Tibial artery (tissue), 4 donors: ENCODE data around the gene GGPS1.

Experiments used
- DNase-seq, 2 donors: peaks; one replicate each; pipeline ENCODE4 v3.0.0-alpha.2; 2019
- H3K27ac ChIP-seq, 2 donors: fragments of 200-600 bp; sonication (generic) in 1 of 2; 1 replicate in 1 of 2; 2 replicates in 1 of 2; pipeline ENCODE4 v1.5.1; 2018 to 2019; ENCODE audit warnings: mild to moderate bottlenecking in 1 of 2
- H3K27me3 ChIP-seq, 2 donors: fragments of 200-600 bp; sonication (generic) in 1 of 2; one replicate each; pipeline versions ENCODE4 v1.5.1 to v1.6.0; 2016 to 2019
- H3K36me3 ChIP-seq, 3 donors: fragments of 200-600 bp; sonication (generic) in 2 of 3; one replicate each; pipeline ENCODE4 v1.5.1; 2016 to 2019; ENCODE audit warnings: mild to moderate bottlenecking in 2 of 3
- H3K4me1 ChIP-seq, 4 donors: fragments of 200-600 bp; sonication (generic) in 2 of 4; 1 replicate in 3 of 4; 2 replicates in 1 of 4; pipeline ENCODE4 v1.5.1; 2016 to 2019
- H3K4me3 ChIP-seq, 2 donors: fragments of 200-600 bp; sonication (generic) in 1 of 2; 1 replicate in 1 of 2; 2 replicates in 1 of 2; pipeline ENCODE4 v1.5.1; 2018 to 2019; ENCODE audit warnings: mild to moderate bottlenecking in 2 of 2
- H3K9me3 ChIP-seq, 3 donors: fragments of 200-600 bp; sonication (generic) in 1 of 3; one replicate each; pipeline ENCODE4 v1.5.1; 2016 to 2019
- CTCF ChIP-seq, 2 experiments: fragments of 200-600 bp in 1 of 2; fragments of 450-650 bp in 1 of 2; IDR thresholded peaks; one replicate each; pipeline ENCODE4 v1.5.1; 2017 to 2019; ENCODE audit warnings: antibody characterized with exemption in 2 of 2, mild to moderate bottlenecking in 1 of 2, moderate library complexity in 1 of 2
- intact Hi-C: fragments of 100-400 bp; cut with DNase I; formaldehyde crosslinking; loops from one replicate; pipeline ENCODE4 v1.15.0; 2023; ENCODE audit warnings: low total_unique reads

GGPS1 gene

GRCh38 chr1:235336903-235337302 lies 8.5 kb downstream of the GGPS1 start:
- H3K27me3 ChIP-seq, result no peaks in the 10 kb centered on the region
- no peak for TF ChIP-seq CTCF (IDR thresholded peaks at IDR 0.05)
- H3K4me1 ChIP-seq, result peaks cover 0 to 8% (median 7%) of the 10 kb centered on the region in 4 donors
- H3K27ac ChIP-seq, result no peak overlapping the region
- peaks cover 7 to 53% (median 46%) of the 10 kb centered on the region in 3 donors for H3K36me3 ChIP-seq
- H3K4me3 ChIP-seq, result no peak overlapping the region
- DNase-seq, result no peak
- H3K9me3 ChIP-seq, result no peaks in the 10 kb centered on the region
- intact Hi-C loops, result no loop called here

GRCh38 chr1:235339746-235340145 lies 11.4 kb downstream of the GGPS1 start:
- H3K27me3 ChIP-seq, result no peaks in the 10 kb centered on the region
- H3K4me1 ChIP-seq, result no peaks in the 10 kb centered on the region
- no peak overlapping the region for H3K4me3 ChIP-seq
- H3K27ac ChIP-seq, result no peak overlapping the region
- intact Hi-C loops, result no loop called here
- TF ChIP-seq CTCF (IDR thresholded peaks at IDR 0.05), result no peak
- H3K36me3 ChIP-seq, result peaks cover 19 to 69% (median 61%) of the 10 kb centered on the region in 3 donors
- no peaks in the 10 kb centered on the region for H3K9me3 ChIP-seq
- no peak for DNase-seq

- DNase-seq, result no peak
- TF ChIP-seq CTCF (IDR thresholded peaks at IDR 0.05), result no peak
- no peak overlapping the region for H3K4me3 ChIP-seq
- intact Hi-C loops, result no loop called here
- H3K9me3 ChIP-seq, result no peaks in the 10 kb centered on the region
- no peaks in the 10 kb centered on the region for H3K4me1 ChIP-seq
- H3K27ac ChIP-seq, result no peak overlapping the region
- H3K27me3 ChIP-seq, result no peaks in the 10 kb centered on the region
- H3K36me3 ChIP-seq, result peaks cover 28 to 79% (median 50%) of the 10 kb centered on the region in 3 donors
These were observed 13.0 kb downstream of the GGPS1 start for GRCh38 chr1:235341334-235341733.

GRCh38 chr1:235342039-235342438 lies 13.7 kb downstream of the GGPS1 start:
- peaks cover 33 to 80% (median 43%) of the 10 kb centered on the region in 3 donors for H3K36me3 ChIP-seq
- H3K4me3 ChIP-seq, result no peak overlapping the region
- no peak for DNase-seq
- no peak overlapping the region for H3K27ac ChIP-seq
- H3K9me3 ChIP-seq, result no peaks in the 10 kb centered on the region
- no peaks in the 10 kb centered on the region for H3K27me3 ChIP-seq
- no peaks in the 10 kb centered on the region for H3K4me1 ChIP-seq
- no peak for TF ChIP-seq CTCF (IDR thresholded peaks at IDR 0.05)
- intact Hi-C loops, result no loop called here

GRCh38 chr1:235342471-235342870 lies 14.1 kb downstream of the GGPS1 start:
- intact Hi-C loops, result no loop called here
- no peak for TF ChIP-seq CTCF (IDR thresholded peaks at IDR 0.05)
- peaks cover 33 to 75% (median 41%) of the 10 kb centered on the region in 3 donors for H3K36me3 ChIP-seq

GRCh38 chr1:235343726-235344125 lies 15.4 kb downstream of the GGPS1 start:
- intact Hi-C loops, result no loop called here
- DNase-seq, result no peak
- TF ChIP-seq CTCF (IDR thresholded peaks at IDR 0.05), result no peak
- Histone ChIP-seq H3K4me3 (no peak overlapping the region), H3K27me3 (no peaks in the 10 kb centered on the region), H3K36me3 (peaks cover 26 to 64% (median 30%) of the 10 kb centered on the region in 3 donors), H3K27ac (no peak overlapping the region), H3K9me3 (no peaks in the 10 kb centered on the region), H3K4me1 (no peaks in the 10 kb centered on the region)

More at GRCh38 chr1:235342471-235342870, 14.1 kb downstream of the GGPS1 start:
- H3K27ac ChIP-seq, result no peak overlapping the region
- H3K4me1 ChIP-seq, result no peaks in the 10 kb centered on the region
- DNase-seq, result no peak
- no peaks in the 10 kb centered on the region for H3K27me3 ChIP-seq
- no peak overlapping the region for H3K4me3 ChIP-seq
- H3K9me3 ChIP-seq, result no peaks in the 10 kb centered on the region
